Adrenal gland (tissue), 12 donors: ENCODE results near the gene SMIM7. TPM values are rescaled to one million over a fixed set of nuclear protein-coding genes. Genes with fewer than 3 reads are reported as not detected.
A peak's percentile ranks its signal among the peaks of the same experiment; 100 is the strongest.

Source experiments
- DNase-seq, 7 donors: peaks; one replicate each; pipeline ENCODE4 v3.0.0-alpha.2; 2019 to 2020
- H3K27ac ChIP-seq, 5 donors: fragments of 200-600 bp; sonication (generic) in 4 of 5; 1 replicate in 3 of 5; 2 replicates in 2 of 5; pipeline versions ENCODE4 v1.5.1 to v1.8.0; 2016 to 2020; ENCODE audit warnings: mild to moderate bottlenecking in 1 of 5
- H3K27me3 ChIP-seq: fragments of 200-600 bp; 2 replicates; pipeline ENCODE4 v1.8.0; 2021
- H3K36me3 ChIP-seq, 2 donors: fragments of 200-600 bp; replicated peaks in 1 of 2; 1 replicate in 1 of 2; 2 replicates in 1 of 2; pipeline versions ENCODE4 v1.5.1 to v1.8.0; 2018 to 2022
- H3K4me1 ChIP-seq, 2 donors: fragments of 200-600 bp; replicated peaks in 1 of 2; 1 replicate in 1 of 2; 2 replicates in 1 of 2; pipeline versions ENCODE4 v1.5.1 to v1.8.0; 2018 to 2021
- H3K4me3 ChIP-seq, 4 donors: fragments of 200-600 bp; sonication (generic) in 3 of 4; one replicate each; pipeline ENCODE4 v1.5.1; 2016 to 2018
- H3K9me3 ChIP-seq, 3 donors: fragments of 200-600 bp; sonication (generic) in 1 of 3; replicated peaks in 1 of 3; 1 replicate in 2 of 3; 2 replicates in 1 of 3; pipeline versions ENCODE4 v1.5.1 to v1.8.0; 2016 to 2021
- POLR2A ChIP-seq, 2 donors: fragments of 450-650 bp; IDR thresholded peaks; one replicate each; pipeline ENCODE4 v1.6.1; 2017; ENCODE audit warnings: antibody characterized with exemption in 2 of 2, mild to moderate bottlenecking in 2 of 2, moderate library complexity in 1 of 2
- WGBS, 4 donors: extraction: QIAGEN DNeasy Blood & Tissue Kit in 2 of 4; methylation state at CpG; one replicate each; pipeline versions ENCODE4 v1.1.5 to v1.1.7; 2013 to 2017; 5-methylcytosine and 5-hydroxymethylcytosine counted together
- intact Hi-C, 2 donors: fragments of 100-400 bp; cut with DNase I; formaldehyde crosslinking; loops; one replicate each; pipeline versions ENCODE4 v1.14.1 to v1.15.0; 2022 to 2023
- polyA plus RNA-seq, 3 donors: library from polyadenylated mRNA; stranded (reverse); fragments of 200-250 nt in 2 of 3; fragments of 350-450 nt in 1 of 3; fragmentation: Illumina TruSeq in 1 of 3; extraction: RNeasy Lipid Tissue Mini Kit (QIAGEN cat#74804) in 1 of 3; gene quantifications; one replicate each; pipeline ENCODE4 v1.2.3, GENCODE V29; 2013 to 2014
- total RNA-seq, 9 donors: library from RNA; depleted of rRNA in 4 of 9; stranded (reverse); fragments of >200 nt in 4 of 9; fragments of 120-200 nt in 1 of 9; fragmentation: NEBNext Ultra II Directional in 1 of 9; extraction: Animal tissue kit (Norgen Biotek cat#: 25700) in 1 of 9; gene quantifications; one replicate each; pipeline versions ENCODE4 v1.1.0 to v1.2.4, GENCODE V29; 2013 to 2023
- TF ChIP-seq, protein P1 (sequence below), 6 experiments: fragments of 450-650 bp in 4 of 6; fragments of 200-600 bp in 2 of 6; sonication (generic) in 1 of 6; IDR thresholded peaks; 1 replicate in 5 of 6; 2 replicates in 1 of 6; pipeline versions ENCODE4 v1.5.1 to v1.8.0; 2016 to 2021; ENCODE audit warnings: antibody characterized with exemption in 6 of 6, mild to moderate bottlenecking in 2 of 6, moderate library complexity in 1 of 6
- donor health status: healthy with polysubstance abuse.
- donor health status: Bipolar disorder and iron deficiency.
- donor health status: DM: yes; HTN: yes; CAD: no.
- donor health status: DM: no; HTN: no; CAD: no.
- donor health status: DM: no; HTN: no; CAD: no.
- donor health status: DM: yes; HTN: yes; CAD: no.

Gene SMIM7
- total and polyA plus RNA-seq, 12 donors: 76.0 to 136 (median 90.6) TPM

DNA sequence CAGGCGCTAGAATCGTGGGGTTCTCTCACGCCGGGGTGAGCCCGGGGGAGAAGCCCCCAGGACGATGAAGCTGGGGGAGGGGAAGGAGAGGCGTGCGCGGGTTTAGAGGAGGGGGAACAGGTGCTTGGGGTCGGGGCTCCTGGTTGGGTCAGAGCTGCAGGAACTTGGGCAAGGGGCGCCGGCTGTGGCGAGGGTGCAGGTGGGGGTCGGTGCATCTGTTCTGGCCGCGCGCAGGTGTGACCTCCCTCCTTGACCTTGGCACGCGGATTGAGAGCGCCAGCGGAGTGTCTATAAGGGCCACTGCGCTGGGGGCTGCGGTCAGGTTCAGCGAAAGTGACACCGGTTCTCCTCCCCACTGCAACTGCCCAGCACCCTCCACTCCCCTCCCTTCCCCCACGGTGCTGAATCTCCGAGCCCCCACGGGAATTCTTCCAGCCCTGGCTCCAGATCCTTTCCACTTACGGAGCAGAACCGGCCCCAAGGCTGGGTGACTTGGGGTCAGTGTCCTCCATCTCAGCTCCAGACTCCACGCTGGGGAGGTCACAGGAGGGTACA is 1.6 kb upstream of the SMIM7 start:
- TF ChIP-seq POLR2A (IDR thresholded peaks at IDR 0.05): no peak
- TF ChIP-seq, protein P1, sequence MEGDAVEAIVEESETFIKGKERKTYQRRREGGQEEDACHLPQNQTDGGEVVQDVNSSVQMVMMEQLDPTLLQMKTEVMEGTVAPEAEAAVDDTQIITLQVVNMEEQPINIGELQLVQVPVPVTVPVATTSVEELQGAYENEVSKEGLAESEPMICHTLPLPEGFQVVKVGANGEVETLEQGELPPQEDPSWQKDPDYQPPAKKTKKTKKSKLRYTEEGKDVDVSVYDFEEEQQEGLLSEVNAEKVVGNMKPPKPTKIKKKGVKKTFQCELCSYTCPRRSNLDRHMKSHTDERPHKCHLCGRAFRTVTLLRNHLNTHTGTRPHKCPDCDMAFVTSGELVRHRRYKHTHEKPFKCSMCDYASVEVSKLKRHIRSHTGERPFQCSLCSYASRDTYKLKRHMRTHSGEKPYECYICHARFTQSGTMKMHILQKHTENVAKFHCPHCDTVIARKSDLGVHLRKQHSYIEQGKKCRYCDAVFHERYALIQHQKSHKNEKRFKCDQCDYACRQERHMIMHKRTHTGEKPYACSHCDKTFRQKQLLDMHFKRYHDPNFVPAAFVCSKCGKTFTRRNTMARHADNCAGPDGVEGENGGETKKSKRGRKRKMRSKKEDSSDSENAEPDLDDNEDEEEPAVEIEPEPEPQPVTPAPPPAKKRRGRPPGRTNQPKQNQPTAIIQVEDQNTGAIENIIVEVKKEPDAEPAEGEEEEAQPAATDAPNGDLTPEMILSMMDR (IDR thresholded peaks at IDR 0.05): no peak

DNA sequence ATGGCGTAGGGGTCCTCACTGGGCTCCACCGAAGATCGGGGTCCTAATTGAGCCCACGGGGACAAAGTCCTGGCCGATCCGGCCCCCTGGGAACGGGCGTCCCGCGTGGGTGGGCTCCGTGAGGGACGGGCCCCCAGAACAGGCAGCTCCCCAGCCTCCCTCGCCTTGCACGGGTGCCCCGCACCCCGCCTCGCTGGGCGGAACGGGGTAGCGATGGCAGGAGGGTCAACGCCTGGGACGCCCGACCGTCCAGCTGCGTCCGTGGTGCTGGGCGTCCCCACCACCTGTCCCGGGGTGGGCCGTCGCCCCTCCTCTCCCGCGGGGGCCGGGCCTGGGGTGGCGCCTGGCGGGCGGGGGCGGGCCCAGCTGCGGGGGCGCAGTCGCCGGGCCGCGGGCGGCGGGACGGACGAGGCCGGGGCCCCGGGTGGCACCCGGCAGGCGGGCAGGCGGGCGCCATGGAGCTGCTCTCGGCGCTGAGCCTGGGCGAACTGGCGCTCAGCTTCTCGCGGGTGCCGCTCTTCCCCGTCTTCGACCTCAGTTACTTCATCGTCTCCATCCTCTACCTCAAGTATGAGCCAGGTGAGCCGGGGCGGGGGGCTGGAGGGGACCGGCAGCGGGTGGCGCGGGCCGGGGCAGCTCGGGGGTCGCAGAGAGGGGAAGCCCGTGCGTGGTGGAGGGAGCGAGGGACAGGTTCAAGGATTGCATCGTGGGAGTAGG is 977 bp upstream of the SMIM7 start, which contains the start of gene TMEM38A:
Gene TMEM38A (plus strand): TSS at position 377 of the 717 bp plus-strand sequence. CDS start 79 bp downstream, at position 456.
- Histone ChIP-seq H3K27ac (peak within 1 kb of the TSS; percentile 68 to 99 (median 80)), H3K36me3 (peaks cover 0 to 25% of the 10 kb centered on the region in 2 donors), H3K4me3 (peak within 1 kb of the TSS; percentile 29 to 80 (median 66)), H3K9me3 (no peaks in the 10 kb centered on the region), H3K4me1 (peaks cover 7 to 19% of the 10 kb centered on the region in 2 donors), H3K27me3 (no peaks in the 10 kb centered on the region)
- intact Hi-C loops: no loop called here
- TF ChIP-seq POLR2A (IDR thresholded peaks at IDR 0.05): peak in 1 of 2 donors; percentile 34
- TF ChIP-seq, protein P1 (IDR thresholded peaks at IDR 0.05): no peak
- peak; percentile 47 to 64 (median 60) for DNase-seq
- WGBS, 4 donors: 1 to 3% (median 1%) methylated on average over 10 to 76 of the region's 76 CpGs

More for the DNA sequence above, 1.6 kb upstream of the SMIM7 start:
- Histone ChIP-seq H3K27ac (peak overlapping the region; percentile 17 to 99 (median 66)), H3K27me3 (no peaks in the 10 kb centered on the region), H3K4me3 (peak overlapping the region in 3 of 4 donors; percentile 48 to 80 (median 55)), H3K4me1 (peaks cover 7 to 19% of the 10 kb centered on the region in 2 donors), H3K9me3 (no peaks in the 10 kb centered on the region), H3K36me3 (peaks cover 0 to 18% of the 10 kb centered on the region in 2 donors)
- peak; percentile 32 to 73 (median 49) for DNase-seq
- intact Hi-C loops: no loop called here
- WGBS, 4 donors: 0 to 4% (median 1%) methylated on average over 7 to 31 of the region's 31 CpGs

DNA sequence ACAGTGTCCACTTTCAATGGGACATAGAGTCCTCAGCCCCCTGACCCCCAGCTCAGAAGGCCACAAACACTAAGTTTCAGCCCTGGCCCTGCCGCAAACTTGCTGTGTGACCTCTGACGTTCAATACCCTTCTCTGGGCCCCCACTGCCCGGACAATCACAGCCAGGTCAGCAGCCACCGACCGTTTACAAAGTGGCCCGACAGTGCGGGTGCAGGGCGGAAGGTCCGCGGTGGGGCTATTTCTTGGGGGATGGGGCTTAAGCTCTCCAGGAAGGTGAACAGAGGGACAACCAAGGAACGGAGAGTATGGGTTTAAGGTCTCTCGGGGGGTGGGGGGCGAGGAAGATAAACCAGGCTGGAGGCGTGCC is 496 bp downstream of the SMIM7 start:
- peak in 1 of 7 donors; percentile 8 for DNase-seq
- peaks cover 7 to 19% of the 10 kb centered on the region in 2 donors for H3K4me1 ChIP-seq
- peak overlapping the region; percentile 68 to 99 (median 80) for H3K27ac ChIP-seq
- peaks cover 0 to 38% of the 10 kb centered on the region in 2 donors for H3K36me3 ChIP-seq
- WGBS, 4 donors: 0 to 7% (median 2%) methylated on average over 12 to 14 of the region's 14 CpGs
- intact Hi-C loops: no loop called here
- H3K4me3 ChIP-seq: peak overlapping the region; percentile 29 to 80 (median 66)
- no peaks in the 10 kb centered on the region for H3K9me3 ChIP-seq
- H3K27me3 ChIP-seq: no peaks in the 10 kb centered on the region
- TF ChIP-seq POLR2A (IDR thresholded peaks at IDR 0.05): no peak
- TF ChIP-seq, protein P1 (IDR thresholded peaks at IDR 0.05): no peak

DNA sequence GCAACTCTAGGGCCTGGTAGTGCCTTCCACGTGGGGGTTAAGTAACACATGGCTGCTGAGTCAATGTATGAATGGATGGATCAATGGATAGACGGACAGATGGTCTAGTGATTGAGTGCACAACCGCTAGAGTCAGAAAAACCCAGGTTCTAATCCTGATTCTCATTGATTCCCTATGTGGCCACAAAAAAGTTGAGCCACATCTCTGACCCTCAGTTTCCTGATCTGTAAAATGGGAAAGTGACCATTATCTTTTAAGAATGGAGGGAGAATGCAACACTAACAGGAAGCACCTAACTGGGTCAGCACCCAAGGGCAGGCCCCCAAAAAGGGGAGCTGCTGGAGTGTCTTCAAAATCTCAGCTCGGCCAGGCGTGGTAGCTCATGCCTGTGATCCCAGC is 2.6 kb downstream of the SMIM7 start:
- intact Hi-C loops: no loop called here

More for the DNA sequence above, 2.6 kb downstream of the SMIM7 start:
- H3K27ac ChIP-seq: no peak overlapping the region
- DNase-seq: no peak
- H3K9me3 ChIP-seq: no peaks in the 10 kb centered on the region
- H3K36me3 ChIP-seq: peaks cover 0 to 59% of the 10 kb centered on the region in 2 donors
- WGBS, 4 donors: 87 to 91% (median 90%) methylated on average over 5 of the region's 5 CpGs
- H3K4me3 ChIP-seq: no peak overlapping the region
- peaks cover 7 to 19% of the 10 kb centered on the region in 2 donors for H3K4me1 ChIP-seq
- TF ChIP-seq, protein P1 (IDR thresholded peaks at IDR 0.05): no peak
- TF ChIP-seq POLR2A (IDR thresholded peaks at IDR 0.05): no peak
- H3K27me3 ChIP-seq: no peaks in the 10 kb centered on the region
